Ovary (tissue), 10 donors: ENCODE measurements around the gene CSNK1G2. TPM values are rescaled to one million over a fixed set of nuclear protein-coding genes. Genes with fewer than 3 reads are reported as not detected.

ENCODE experiments used
- DNase-seq, 5 donors: peaks; one replicate each; pipeline ENCODE4 v3.0.0-alpha.2; 2019 to 2020
- H3K27ac ChIP-seq, 2 donors: fragments of 200-600 bp; one replicate each; pipeline versions ENCODE4 v1.5.1 to v1.8.0; 2019 to 2022
- H3K27me3 ChIP-seq: fragments of 200-600 bp; one replicate; pipeline ENCODE4 v1.8.0; 2022
- H3K36me3 ChIP-seq: fragments of 200-600 bp; sonication (generic); one replicate; pipeline ENCODE4 v1.5.1; 2019
- H3K4me1 ChIP-seq: one replicate; pipeline ENCODE4 v1.8.1; 2013; ENCODE audit warnings: mild to moderate bottlenecking, moderate library complexity; ENCODE audit not compliant: insufficient read depth
- H3K4me3 ChIP-seq: fragments of 200-600 bp; sonication (generic); one replicate; pipeline ENCODE4 v1.5.1; 2017
- H3K9me3 ChIP-seq, 2 donors: fragments of 200-600 bp in 1 of 2; sonication (generic) in 1 of 2; one replicate each; pipeline versions ENCODE4 v1.5.1 to v1.8.1; 2013 to 2019; ENCODE audit warnings: mild to moderate bottlenecking in 1 of 2, moderate library complexity in 1 of 2
- EP300 ChIP-seq: sonication (generic); formaldehyde crosslinking; IDR thresholded peaks from one replicate; pipeline ENCODE4 v1.6.1; 2017; ENCODE audit warnings: antibody characterized with exemption
- POLR2A ChIP-seq: fragments of 450-650 bp; IDR thresholded peaks from one replicate; pipeline ENCODE4 v1.6.1; 2017; ENCODE audit warnings: antibody characterized with exemption, mild to moderate bottlenecking, moderate library complexity
- WGBS, 3 donors: extraction: QIAGEN DNeasy Blood & Tissue Kit in 1 of 3; methylation state at CpG; one replicate each; pipeline versions ENCODE4 v1.1.5 to v1.1.7; 2013 to 2017; 5-methylcytosine and 5-hydroxymethylcytosine counted together
- intact Hi-C, 4 donors: fragments of 100-400 bp; cut with DNase I; formaldehyde crosslinking; loops; one replicate each; pipeline versions ENCODE4 v1.11.0 to v1.15.1; 2022 to 2023
- long read RNA-seq, 3 donors: library from polyadenylated mRNA in 2 of 3; unstranded in 2 of 3; transcript quantifications; one replicate each; pipeline ENCODE4 v2.0.0 and lab custom pipeline, GENCODE V29; 2021 to 2026
- polyA plus RNA-seq, 2 donors: library from polyadenylated mRNA; stranded (reverse); fragments of 200-250 nt in 1 of 2; fragments of 350-450 nt in 1 of 2; fragmentation: Illumina TruSeq in 1 of 2; extraction: RNeasy Lipid Tissue Mini Kit (QIAGEN cat#74804) in 1 of 2; gene quantifications; one replicate each; pipeline ENCODE4 v1.2.3, GENCODE V29; 2013 to 2014
- total RNA-seq, 7 donors: library from RNA; depleted of rRNA in 2 of 7; stranded (reverse); fragments of >200 nt in 2 of 7; fragmentation: NEBNext Ultra II Directional in 3 of 7; extraction: Animal tissue kit (Norgen Biotek cat#: 25700) in 3 of 7; gene quantifications; one replicate each; pipeline versions ENCODE4 v1.1.0 to v1.2.4, GENCODE V29; 2016 to 2023
- TF ChIP-seq, protein P1 (sequence below), 3 donors: fragments of 450-650 bp in 2 of 3; fragments of 200-600 bp in 1 of 3; IDR thresholded peaks; one replicate each; pipeline versions ENCODE4 v1.5.1 to v1.8.0; 2016 to 2022; ENCODE audit warnings: antibody characterized with exemption in 3 of 3, mild to moderate bottlenecking in 1 of 3
- donor health status: DM: no; HTN: no; CAD: no; lungs with moderate emphysema.
- donor health status: DM: no; HTN: no; CAD: no.
- donor health status: Bipolar disorder and iron deficiency.
- donor health status: DM: yes; HTN: yes; CAD: no.
- donor health status: DM: no; HTN: no; CAD: no.
- donor health status: DM: yes; HTN: yes; CAD: no.

The CSNK1G2 gene
- 10 to 100 TPM; 35.9 to 65.4 (median 50.7) TPM for total RNA-seq
- polyA plus RNA-seq, result 10 to 100 TPM in 1 of 2 donors, 1 to 10 TPM in 1; 5.9 to 48.7 TPM
- long read RNA-seq, donor 1, partial matches to known transcripts, result 11 of 15 reads
- long read RNA-seq, donor 1, other reads (novel, unspliced or antisense), result 3 of 15 reads
- long read RNA-seq, donor 2, transcript CSNK1G2-201 (12 exons, 2,918 nt), result major isoform, 13 of 13 reads
- long read RNA-seq, donor 2, partial matches to known transcripts, result 0 of 13 reads
- long read RNA-seq, donor 2, other reads (novel, unspliced or antisense), result 0 of 13 reads
- long read RNA-seq, donor 3, transcript CSNK1G2-201 (12 exons, 2,918 nt), result major isoform, 72 of 116 reads
- long read RNA-seq, donor 3, partial matches to known transcripts, result 27 of 116 reads
- long read RNA-seq, donor 3, other reads (novel, unspliced or antisense), result 17 of 116 reads

DNA sequence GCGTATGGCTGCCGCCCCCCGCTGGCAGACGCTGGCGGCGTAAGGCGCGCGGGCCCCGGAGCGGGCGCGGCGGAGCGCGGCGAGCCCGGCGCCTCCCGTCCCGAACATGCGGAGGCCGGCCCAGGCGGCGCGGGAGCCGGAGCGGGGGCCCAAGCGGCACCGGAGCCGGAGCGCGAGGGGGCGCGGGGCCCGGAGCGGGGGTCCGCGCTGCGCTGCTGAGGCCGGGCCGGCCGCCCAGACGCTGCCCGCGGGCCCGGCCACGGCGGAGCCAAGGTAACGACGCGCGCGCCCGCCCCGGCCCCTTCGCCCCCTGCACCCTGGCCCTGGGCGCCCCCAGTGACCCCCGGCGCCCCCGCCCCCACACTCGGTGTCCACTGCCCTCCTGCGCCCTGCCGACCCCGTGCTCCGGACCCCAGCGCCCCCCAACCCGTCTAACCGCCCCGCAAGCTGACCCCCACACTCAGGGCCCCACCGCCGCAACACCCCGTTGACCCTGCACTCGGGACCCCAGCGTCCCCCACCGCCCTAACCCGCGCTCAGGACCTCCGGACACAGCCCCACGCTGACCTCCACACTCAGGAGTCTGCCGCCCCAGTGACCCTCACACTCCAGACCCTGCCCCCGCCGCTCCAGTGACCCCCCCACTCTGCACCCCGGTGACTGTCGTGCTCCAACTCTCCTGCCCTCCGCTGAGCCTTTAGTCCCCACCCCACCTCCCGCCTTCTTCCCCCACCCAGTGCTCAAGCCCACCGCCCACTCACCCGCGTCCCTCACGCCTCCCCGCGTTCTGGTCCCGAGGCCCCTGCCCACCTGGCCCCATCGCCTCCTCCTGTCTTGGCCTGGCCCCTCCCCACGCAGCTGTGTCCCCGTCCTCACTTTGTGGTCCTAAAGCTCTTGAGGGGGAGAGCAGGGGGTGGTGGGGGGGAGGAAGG lies at the start of gene CSNK1G2:
Gene CSNK1G2 (plus strand): TSS at position 27 of the 932 bp plus-strand sequence. CDS start 28,601 bp downstream, outside the sequence.
- H3K36me3 ChIP-seq, result no peaks in the 10 kb centered on the region
- intact Hi-C loops, result no loop called here
- TF ChIP-seq POLR2A, result no peak
- no peak for TF ChIP-seq EP300
- TF ChIP-seq, protein P1, sequence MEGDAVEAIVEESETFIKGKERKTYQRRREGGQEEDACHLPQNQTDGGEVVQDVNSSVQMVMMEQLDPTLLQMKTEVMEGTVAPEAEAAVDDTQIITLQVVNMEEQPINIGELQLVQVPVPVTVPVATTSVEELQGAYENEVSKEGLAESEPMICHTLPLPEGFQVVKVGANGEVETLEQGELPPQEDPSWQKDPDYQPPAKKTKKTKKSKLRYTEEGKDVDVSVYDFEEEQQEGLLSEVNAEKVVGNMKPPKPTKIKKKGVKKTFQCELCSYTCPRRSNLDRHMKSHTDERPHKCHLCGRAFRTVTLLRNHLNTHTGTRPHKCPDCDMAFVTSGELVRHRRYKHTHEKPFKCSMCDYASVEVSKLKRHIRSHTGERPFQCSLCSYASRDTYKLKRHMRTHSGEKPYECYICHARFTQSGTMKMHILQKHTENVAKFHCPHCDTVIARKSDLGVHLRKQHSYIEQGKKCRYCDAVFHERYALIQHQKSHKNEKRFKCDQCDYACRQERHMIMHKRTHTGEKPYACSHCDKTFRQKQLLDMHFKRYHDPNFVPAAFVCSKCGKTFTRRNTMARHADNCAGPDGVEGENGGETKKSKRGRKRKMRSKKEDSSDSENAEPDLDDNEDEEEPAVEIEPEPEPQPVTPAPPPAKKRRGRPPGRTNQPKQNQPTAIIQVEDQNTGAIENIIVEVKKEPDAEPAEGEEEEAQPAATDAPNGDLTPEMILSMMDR (IDR thresholded peaks at IDR 0.05), result no peak
- H3K9me3 ChIP-seq, result no peaks in the 10 kb centered on the region
- peak within 1 kb of the TSS; percentile 63 for H3K4me3 ChIP-seq
- peak within 1 kb of the TSS; percentile 89 to 99 for H3K27ac ChIP-seq
- 0 to 1% (median 0%) methylated on average over 25 to 97 of the region's 97 CpGs for WGBS, 3 donors
- H3K27me3 ChIP-seq, result no peaks in the 10 kb centered on the region
- DNase-seq, result peak; percentile 42 to 78 (median 67)
- peaks cover 16% of the 10 kb centered on the region for H3K4me1 ChIP-seq

DNA sequence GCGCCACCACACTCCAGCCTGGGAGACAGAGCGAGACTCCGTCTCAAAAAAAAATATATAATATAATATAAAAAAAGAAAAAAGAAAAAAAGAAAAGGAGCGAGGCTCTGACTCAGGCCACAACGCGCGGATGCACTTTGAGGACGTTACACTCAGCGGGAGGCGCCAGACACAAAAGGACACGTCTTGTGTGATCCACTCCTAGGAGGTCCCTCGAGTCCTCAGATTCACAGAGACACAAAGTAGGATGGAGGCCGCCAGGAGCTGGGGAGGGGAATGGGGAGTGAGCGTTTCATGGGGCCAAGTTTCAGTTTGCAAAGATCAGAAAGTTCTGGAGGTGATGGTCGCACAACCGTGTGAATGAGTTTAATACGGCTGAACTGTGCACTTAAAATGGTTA lies 47.2 kb upstream of the CSNK1G2 start:
- no peak overlapping the region for H3K4me3 ChIP-seq
- H3K27ac ChIP-seq, result no peak overlapping the region
- H3K27me3 ChIP-seq, result no peaks in the 10 kb centered on the region
- no peaks in the 10 kb centered on the region for H3K9me3 ChIP-seq
- peaks cover 5% of the 10 kb centered on the region for H3K4me1 ChIP-seq
- intact Hi-C loops, result no loop called here
- WGBS, 3 donors, result 88 to 89% (median 89%) methylated on average over 17 of the region's 17 CpGs
- TF ChIP-seq, protein P1 (IDR thresholded peaks at IDR 0.05), result no peak
- TF ChIP-seq EP300 (no peak), POLR2A (no peak)
- no peak for DNase-seq
- no peaks in the 10 kb centered on the region for H3K36me3 ChIP-seq

DNA sequence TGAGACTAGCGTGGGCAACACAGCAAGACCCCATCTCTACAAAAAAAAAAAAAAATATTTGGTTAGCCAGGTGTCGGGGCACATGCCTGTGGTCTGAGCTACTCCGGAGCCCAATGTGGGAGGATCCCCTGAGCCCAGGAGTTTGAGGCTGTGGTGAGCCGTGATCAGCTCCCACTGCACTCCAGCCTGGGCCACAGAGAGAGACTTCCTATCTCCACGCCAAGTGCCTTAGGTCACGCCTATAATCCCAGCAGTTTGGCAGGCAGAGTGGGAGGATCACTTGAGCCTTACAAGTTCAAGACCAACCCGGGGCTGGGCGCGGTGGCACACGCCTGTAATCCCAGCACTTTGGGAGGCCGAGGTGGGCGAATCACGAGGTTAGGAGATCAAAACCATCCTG lies 44.5 kb upstream of the CSNK1G2 start:
- Histone ChIP-seq H3K27me3 (no peaks in the 10 kb centered on the region), H3K4me3 (no peak overlapping the region), H3K27ac (no peak overlapping the region), H3K36me3 (no peaks in the 10 kb centered on the region), H3K4me1 (peaks cover 5% of the 10 kb centered on the region), H3K9me3 (no peaks in the 10 kb centered on the region)
- TF ChIP-seq, protein P1 (IDR thresholded peaks at IDR 0.05), result no peak
- TF ChIP-seq POLR2A, result no peak
- TF ChIP-seq EP300, result no peak
- DNase-seq, result no peak
- WGBS, 3 donors, result 76 to 88% (median 81%) methylated on average over 13 of the region's 13 CpGs
- intact Hi-C loops, result no loop called here

GRCh38 chr19:1901940-1902404 lies 39.0 kb upstream of the CSNK1G2 start:
- intact Hi-C loops, result no loop called here

More at GRCh38 chr19:1901940-1902404, 39.0 kb upstream of the CSNK1G2 start:
- Histone ChIP-seq H3K27ac (no peak overlapping the region), H3K36me3 (no peaks in the 10 kb centered on the region), H3K4me1 (peaks cover 9% of the 10 kb centered on the region), H3K9me3 (no peaks in the 10 kb centered on the region), H3K27me3 (no peaks in the 10 kb centered on the region), H3K4me3 (no peak overlapping the region)
- 90 to 94% (median 94%) methylated on average over 16 of the region's 16 CpGs for WGBS, 3 donors
- no peak for TF ChIP-seq POLR2A
- TF ChIP-seq, protein P1 (IDR thresholded peaks at IDR 0.05), result no peak
- no peak for TF ChIP-seq EP300
- DNase-seq, result no peak
